NCI-H2196 (cell line): ENCODE results near the gene FAR1.
A peak's percentile ranks its signal among the peaks of the same experiment; 100 is the strongest.

Experiments used
- DNase-seq: peaks from one replicate; lab custom pipeline; 2025; ENCODE audit not compliant: unreplicated experiment; lab: John Stamatoyannopoulos, UW

FAR1 gene

GRCh38 chr11:13775471-13775870 is 107.0 kb downstream of the FAR1 start:
- DNase-seq, result no peak

GRCh38 chr11:13776134-13776815 is 107.8 kb downstream of the FAR1 start:
- DNase-seq, result peak; percentile 33

- DNase-seq, result no peak
Observed at GRCh38 chr11:13777341-13777985, 109.0 kb downstream of the FAR1 start.

GRCh38 chr11:13778345-13778744 is 109.9 kb downstream of the FAR1 start:
- no peak for DNase-seq

- DNase-seq, result peak; percentile 26
Observed at GRCh38 chr11:13781153-13781552, 112.7 kb downstream of the FAR1 start.
